ENCODE results near the gene BMAL1.

DNA sequence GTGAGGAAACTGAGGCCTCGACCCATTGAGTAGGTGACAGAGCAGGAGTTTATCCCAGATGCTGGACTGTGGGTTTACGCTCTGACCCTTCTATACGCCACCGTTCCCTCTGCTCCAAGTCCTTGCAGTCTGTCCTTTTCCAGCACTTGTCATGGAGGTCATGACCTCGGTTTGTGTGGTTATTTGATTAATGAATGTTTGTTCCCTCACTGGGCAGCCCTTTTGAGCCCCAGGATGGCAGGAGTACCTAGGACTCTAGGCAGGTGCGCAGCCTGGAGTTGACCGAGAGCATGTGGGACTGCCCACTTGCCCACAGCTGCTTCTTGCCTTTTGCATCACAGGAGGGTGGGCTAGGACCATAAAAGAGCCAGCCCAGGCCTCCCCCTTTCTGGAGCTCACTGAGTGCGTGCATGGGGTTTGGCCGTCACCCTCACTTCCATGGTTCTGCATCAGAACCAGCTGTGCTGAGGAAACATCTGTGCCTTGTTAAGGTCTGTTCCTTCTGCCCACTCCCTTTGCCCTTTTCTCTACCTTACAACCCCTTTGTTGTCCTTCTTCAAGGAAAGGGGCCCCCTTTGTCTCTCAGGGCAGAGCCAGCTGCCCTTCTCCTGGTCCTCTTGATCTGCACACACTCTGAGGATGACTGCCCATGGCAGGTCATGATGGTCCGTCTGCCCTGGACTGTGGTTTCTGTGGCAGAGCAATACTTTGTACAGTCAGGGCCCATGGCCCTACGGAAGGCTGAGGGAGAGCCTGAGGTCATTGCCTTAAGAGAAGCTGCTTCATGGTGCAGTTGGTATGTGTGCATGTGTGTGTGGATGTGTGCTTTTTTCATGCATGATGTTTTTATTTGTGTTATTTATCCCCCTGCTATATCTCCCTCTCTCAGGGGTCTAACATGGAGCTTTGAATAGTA, 38.2 kb downstream of the BMAL1 start:
- TF ChIP-seq POLR2A (IDR thresholded peaks at IDR 0.05; ENCODE audit: low read depth, low read length), result no peak
- TF ChIP-seq RCOR1 (IDR thresholded peaks at IDR 0.05; ENCODE audit: insufficient replicate concordance, low read length), result no peak
- no peak for TF ChIP-seq RFX5 (IDR thresholded peaks at IDR 0.05; ENCODE audit: low read depth, low read length)
- TF ChIP-seq, protein P1, sequence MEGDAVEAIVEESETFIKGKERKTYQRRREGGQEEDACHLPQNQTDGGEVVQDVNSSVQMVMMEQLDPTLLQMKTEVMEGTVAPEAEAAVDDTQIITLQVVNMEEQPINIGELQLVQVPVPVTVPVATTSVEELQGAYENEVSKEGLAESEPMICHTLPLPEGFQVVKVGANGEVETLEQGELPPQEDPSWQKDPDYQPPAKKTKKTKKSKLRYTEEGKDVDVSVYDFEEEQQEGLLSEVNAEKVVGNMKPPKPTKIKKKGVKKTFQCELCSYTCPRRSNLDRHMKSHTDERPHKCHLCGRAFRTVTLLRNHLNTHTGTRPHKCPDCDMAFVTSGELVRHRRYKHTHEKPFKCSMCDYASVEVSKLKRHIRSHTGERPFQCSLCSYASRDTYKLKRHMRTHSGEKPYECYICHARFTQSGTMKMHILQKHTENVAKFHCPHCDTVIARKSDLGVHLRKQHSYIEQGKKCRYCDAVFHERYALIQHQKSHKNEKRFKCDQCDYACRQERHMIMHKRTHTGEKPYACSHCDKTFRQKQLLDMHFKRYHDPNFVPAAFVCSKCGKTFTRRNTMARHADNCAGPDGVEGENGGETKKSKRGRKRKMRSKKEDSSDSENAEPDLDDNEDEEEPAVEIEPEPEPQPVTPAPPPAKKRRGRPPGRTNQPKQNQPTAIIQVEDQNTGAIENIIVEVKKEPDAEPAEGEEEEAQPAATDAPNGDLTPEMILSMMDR (conservative IDR thresholded peaks at IDR 0.05; ENCODE audit: low read depth, low read length), result no peak
- TF ChIP-seq, protein P2, sequence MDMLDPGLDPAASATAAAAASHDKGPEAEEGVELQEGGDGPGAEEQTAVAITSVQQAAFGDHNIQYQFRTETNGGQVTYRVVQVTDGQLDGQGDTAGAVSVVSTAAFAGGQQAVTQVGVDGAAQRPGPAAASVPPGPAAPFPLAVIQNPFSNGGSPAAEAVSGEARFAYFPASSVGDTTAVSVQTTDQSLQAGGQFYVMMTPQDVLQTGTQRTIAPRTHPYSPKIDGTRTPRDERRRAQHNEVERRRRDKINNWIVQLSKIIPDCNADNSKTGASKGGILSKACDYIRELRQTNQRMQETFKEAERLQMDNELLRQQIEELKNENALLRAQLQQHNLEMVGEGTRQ (IDR thresholded peaks at IDR 0.05; ENCODE audit: low read depth, low read length), result no peak
- no peak for TF ChIP-seq CEBPB (IDR thresholded peaks at IDR 0.05; ENCODE audit: low read depth, low read length)
- no peak for TF ChIP-seq MAZ (IDR thresholded peaks at IDR 0.05; ENCODE audit: borderline replicate concordance, low read depth, low read length)
- no peak for TF ChIP-seq MXI1 (IDR thresholded peaks at IDR 0.05; ENCODE audit: borderline replicate concordance, low read depth, low read length)
- TF ChIP-seq RAD21 (IDR thresholded peaks at IDR 0.05; ENCODE audit: low read length), result no peak
- TF ChIP-seq, protein P3, sequence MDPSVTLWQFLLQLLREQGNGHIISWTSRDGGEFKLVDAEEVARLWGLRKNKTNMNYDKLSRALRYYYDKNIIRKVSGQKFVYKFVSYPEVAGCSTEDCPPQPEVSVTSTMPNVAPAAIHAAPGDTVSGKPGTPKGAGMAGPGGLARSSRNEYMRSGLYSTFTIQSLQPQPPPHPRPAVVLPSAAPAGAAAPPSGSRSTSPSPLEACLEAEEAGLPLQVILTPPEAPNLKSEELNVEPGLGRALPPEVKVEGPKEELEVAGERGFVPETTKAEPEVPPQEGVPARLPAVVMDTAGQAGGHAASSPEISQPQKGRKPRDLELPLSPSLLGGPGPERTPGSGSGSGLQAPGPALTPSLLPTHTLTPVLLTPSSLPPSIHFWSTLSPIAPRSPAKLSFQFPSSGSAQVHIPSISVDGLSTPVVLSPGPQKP (IDR thresholded peaks at IDR 0.05; ENCODE audit: borderline replicate concordance, low read depth, low read length), result no peak
- no peak for TF ChIP-seq BHLHE40 (IDR thresholded peaks at IDR 0.05; ENCODE audit: low read depth, low read length)
- no peak for TF ChIP-seq SMC3 (IDR thresholded peaks at IDR 0.05; ENCODE audit: low read depth, low read length)
- no peak for TF ChIP-seq MAFK (IDR thresholded peaks at IDR 0.05; ENCODE audit: low read depth, low read length)
- no peak for TF ChIP-seq NFE2L2 (IDR thresholded peaks at IDR 0.05; ENCODE audit: low read depth, low read length)

Measured in IMR-90 (cell line).